Right atrium auricular region (tissue), 2 donors: ENCODE measurements around the gene ZNF408. TPM values are rescaled to one million over a fixed set of nuclear protein-coding genes. Genes with fewer than 3 reads are reported as not detected.

Experiments
- DNase-seq: peaks from one replicate; pipeline ENCODE4 v3.0.0-alpha.2; 2019; ENCODE audit warnings: low spot score
- H3K27ac ChIP-seq, 2 donors: fragments of 200-600 bp; sonication (generic); 1 replicate in 1 of 2; 2 replicates in 1 of 2; pipeline ENCODE4 v1.5.1; 2016 to 2019
- H3K27me3 ChIP-seq, 2 donors: fragments of 200-600 bp; sonication (generic); one replicate each; pipeline versions ENCODE4 v1.5.1 to v1.6.0; 2017 to 2019
- H3K36me3 ChIP-seq: fragments of 200-600 bp; sonication (generic); one replicate; pipeline ENCODE4 v1.5.1; 2016
- H3K4me1 ChIP-seq, 2 donors: fragments of 200-600 bp; sonication (generic); one replicate each; pipeline versions ENCODE4 v1.5.1 to v1.6.0; 2017 to 2019
- H3K4me3 ChIP-seq, 2 donors: fragments of 200-600 bp; sonication (generic); 1 replicate in 1 of 2; 2 replicates in 1 of 2; pipeline ENCODE4 v1.5.1; 2017 to 2019; ENCODE audit warnings: mild to moderate bottlenecking in 1 of 2, moderate library complexity in 1 of 2
- H3K9me3 ChIP-seq, 2 donors: fragments of 200-600 bp; sonication (generic); one replicate each; pipeline ENCODE4 v1.5.1; 2019
- CTCF ChIP-seq, 2 donors: fragments of 200-600 bp; sonication (generic); IDR thresholded peaks; one replicate each; pipeline ENCODE4 v1.5.1; 2019; ENCODE audit warnings: antibody characterized with exemption in 2 of 2
- total RNA-seq, 2 donors: library from RNA; depleted of rRNA; stranded (reverse); fragments of >200 nt; gene quantifications; one replicate each; pipeline ENCODE4 v1.1.0, GENCODE V29; 2016

The ZNF408 gene
- total RNA-seq, 2 donors from 2014 or later = 6.0 to 9.6 TPM

GRCh38 chr11:46661836-46662235 is 39.0 kb upstream of the ZNF408 start:
- no peak for DNase-seq
- TF ChIP-seq CTCF (IDR thresholded peaks at IDR 0.05) = no peak
- Histone ChIP-seq H3K36me3 (peaks cover 49% of the 10 kb centered on the region), H3K9me3 (no peaks in the 10 kb centered on the region), H3K27me3 (no peaks in the 10 kb centered on the region), H3K4me3 (no peak overlapping the region), H3K4me1 (peaks cover 0 to 52% of the 10 kb centered on the region in 2 donors), H3K27ac (peak overlapping the region; percentile 3 to 70)

GRCh38 chr11:46662366-46662765 is 38.5 kb upstream of the ZNF408 start:
- Histone ChIP-seq H3K27ac (no peak overlapping the region), H3K4me3 (no peak overlapping the region), H3K9me3 (no peaks in the 10 kb centered on the region), H3K4me1 (peaks cover 0 to 52% of the 10 kb centered on the region in 2 donors), H3K36me3 (peaks cover 44% of the 10 kb centered on the region), H3K27me3 (no peaks in the 10 kb centered on the region)
- DNase-seq = no peak
- no peak for TF ChIP-seq CTCF (IDR thresholded peaks at IDR 0.05)

GRCh38 chr11:46663277-46663940 is 37.4 kb upstream of the ZNF408 start:
- peak overlapping the region; percentile 72 to 82 for H3K27ac ChIP-seq
- H3K36me3 ChIP-seq = peaks cover 45% of the 10 kb centered on the region
- no peak for TF ChIP-seq CTCF (IDR thresholded peaks at IDR 0.05)
- H3K4me3 ChIP-seq = no peak overlapping the region
- no peaks in the 10 kb centered on the region for H3K9me3 ChIP-seq
- no peaks in the 10 kb centered on the region for H3K27me3 ChIP-seq
- no peak for DNase-seq
- peaks cover 0 to 47% of the 10 kb centered on the region in 2 donors for H3K4me1 ChIP-seq

- Histone ChIP-seq H3K4me3 (no peak overlapping the region), H3K9me3 (no peaks in the 10 kb centered on the region), H3K36me3 (peaks cover 45% of the 10 kb centered on the region), H3K4me1 (peaks cover 0 to 43% of the 10 kb centered on the region in 2 donors), H3K27ac (peak overlapping the region; percentile 72 to 82), H3K27me3 (no peaks in the 10 kb centered on the region)
- DNase-seq = no peak
- TF ChIP-seq CTCF (IDR thresholded peaks at IDR 0.05) = no peak
These were observed 36.2 kb upstream of the ZNF408 start for GRCh38 chr11:46664612-46665011.

GRCh38 chr11:46665356-46665755 is 35.5 kb upstream of the ZNF408 start:
- Histone ChIP-seq H3K27ac (peak overlapping the region; percentile 72 to 82), H3K9me3 (no peaks in the 10 kb centered on the region), H3K27me3 (no peaks in the 10 kb centered on the region), H3K36me3 (peaks cover 45% of the 10 kb centered on the region), H3K4me1 (peaks cover 0 to 43% of the 10 kb centered on the region in 2 donors), H3K4me3 (no peak overlapping the region)
- no peak for DNase-seq
- TF ChIP-seq CTCF (IDR thresholded peaks at IDR 0.05) = no peak

GRCh38 chr11:46666516-46666915 is 34.3 kb upstream of the ZNF408 start:
- Histone ChIP-seq H3K4me1 (peaks cover 0 to 43% of the 10 kb centered on the region in 2 donors), H3K27me3 (no peaks in the 10 kb centered on the region), H3K4me3 (no peak overlapping the region), H3K36me3 (peaks cover 56% of the 10 kb centered on the region), H3K27ac (peak overlapping the region; percentile 72 to 82), H3K9me3 (no peaks in the 10 kb centered on the region)
- DNase-seq = no peak
- TF ChIP-seq CTCF (IDR thresholded peaks at IDR 0.05) = no peak
